Chondrocyte (in vitro differentiated cells): ENCODE measurements around the gene FAM162A. TPM values are rescaled to one million over a fixed set of nuclear protein-coding genes. Genes with fewer than 3 reads are reported as not detected.
"Not testable (repeated sequence)": the region's sequence is repeated elsewhere in the genome, so short reads cannot be mapped to it uniquely, and the experiment has no call there.

Experiments used
- DNase-seq: peaks from one replicate; pipeline ENCODE4 v3.0.0; 2021; ENCODE audit warnings: mixed read lengths, low spot score
- H3K27ac Mint-ChIP-seq: one replicate; pipeline ENCODE4 v1.8.0; 2021; ENCODE audit warnings: mild to moderate bottlenecking, moderate library complexity, mixed read lengths; ENCODE audit not compliant: unreplicated experiment
- H3K27me3 Mint-ChIP-seq: 2 replicates; pipeline ENCODE4 v1.8.0; 2021; ENCODE audit warnings: low read depth, mixed read lengths
- H3K36me3 Mint-ChIP-seq: 2 replicates; pipeline ENCODE4 v1.8.0; 2021; ENCODE audit warnings: low read depth, mixed read lengths
- H3K4me1 Mint-ChIP-seq: 2 replicates; pipeline ENCODE4 v1.8.0; 2021; ENCODE audit warnings: low read depth, mild to moderate bottlenecking, mixed read lengths
- H3K4me3 Mint-ChIP-seq: one replicate; pipeline ENCODE4 v1.8.0; 2021; ENCODE audit warnings: mild to moderate bottlenecking, moderate library complexity, mixed read lengths; ENCODE audit not compliant: unreplicated experiment
- H3K9me3 Mint-ChIP-seq: 2 replicates; pipeline ENCODE4 v1.8.0; 2021; ENCODE audit warnings: low read depth, mixed read lengths
- CTCF ChIP-seq: fragments of 200-600 bp; sonication (generic); IDR thresholded peaks from 2 replicates; pipeline ENCODE4 v1.5.0; 2021; ENCODE audit warnings: antibody characterized with exemption, mild to moderate bottlenecking, moderate library complexity
- total RNA-seq: library from RNA; stranded (reverse); gene quantifications from 3 replicates; pipeline ENCODE4 v1.2.1, GENCODE V29; 2021

The FAM162A gene
- total RNA-seq, 1 donor from 2014 or later: 40.1 TPM

DNA sequence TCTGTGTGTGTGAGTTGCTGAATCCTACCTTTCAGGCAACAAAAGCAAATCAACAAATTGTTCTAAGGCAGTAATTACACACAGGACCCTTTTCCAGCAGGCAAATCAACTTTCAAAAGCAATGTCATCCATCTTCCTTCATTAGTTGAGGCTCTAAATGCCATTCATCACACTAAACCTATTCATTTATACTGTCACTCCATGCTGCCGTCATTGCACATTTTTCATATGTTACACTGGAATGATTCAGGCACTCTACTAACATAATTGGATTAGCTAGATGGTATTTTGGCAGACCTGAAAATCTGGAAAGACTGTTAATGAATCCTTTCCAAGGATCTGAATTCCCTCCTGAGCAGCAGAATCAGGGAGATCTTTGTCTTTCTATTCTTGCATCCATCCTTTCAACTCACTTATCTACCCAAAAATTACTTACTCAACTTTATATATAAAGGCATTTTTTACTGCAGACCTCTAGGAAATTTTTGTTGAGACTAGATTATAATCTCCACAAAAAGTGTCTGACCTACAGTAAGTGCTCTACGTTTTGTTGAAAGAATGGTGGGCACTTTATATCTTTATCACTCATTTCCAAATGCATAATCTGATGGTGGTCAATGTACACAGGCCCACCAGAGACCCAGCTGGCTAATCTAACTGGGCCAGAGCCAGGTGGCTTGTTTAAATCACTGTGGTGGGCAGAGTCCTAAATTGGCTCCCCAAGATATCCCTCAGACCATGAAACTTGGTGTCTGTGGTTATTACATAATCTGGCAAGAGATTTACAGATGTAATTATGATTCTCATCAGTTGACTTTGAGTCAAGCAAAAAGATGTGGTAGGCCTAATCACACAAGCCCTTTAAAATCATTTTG, 25.9 kb upstream of the FAM162A start:
- peaks cover under 1% of the 10 kb centered on the region for H3K4me1 Mint-ChIP-seq
- no peak overlapping the region for H3K4me3 Mint-ChIP-seq
- H3K9me3 Mint-ChIP-seq: no peaks in the 10 kb centered on the region

GRCh38 chr3:122358703-122359032, 25.3 kb upstream of the FAM162A start:
- no peaks in the 10 kb centered on the region for H3K27me3 Mint-ChIP-seq
- no peaks in the 10 kb centered on the region for H3K9me3 Mint-ChIP-seq
- peaks cover 12% of the 10 kb centered on the region for H3K36me3 Mint-ChIP-seq
- H3K27ac Mint-ChIP-seq: no peak overlapping the region
- H3K4me1 Mint-ChIP-seq: no peaks in the 10 kb centered on the region
- no peak for TF ChIP-seq CTCF
- DNase-seq: no peak
- H3K4me3 Mint-ChIP-seq: no peak overlapping the region

More for the DNA sequence above, 25.9 kb upstream of the FAM162A start:
- Mint-ChIP-seq H3K27me3 (no peaks in the 10 kb centered on the region), H3K36me3 (peaks cover 12% of the 10 kb centered on the region), H3K27ac (no peak overlapping the region)
- TF ChIP-seq CTCF: no peak
- no peak for DNase-seq

DNA sequence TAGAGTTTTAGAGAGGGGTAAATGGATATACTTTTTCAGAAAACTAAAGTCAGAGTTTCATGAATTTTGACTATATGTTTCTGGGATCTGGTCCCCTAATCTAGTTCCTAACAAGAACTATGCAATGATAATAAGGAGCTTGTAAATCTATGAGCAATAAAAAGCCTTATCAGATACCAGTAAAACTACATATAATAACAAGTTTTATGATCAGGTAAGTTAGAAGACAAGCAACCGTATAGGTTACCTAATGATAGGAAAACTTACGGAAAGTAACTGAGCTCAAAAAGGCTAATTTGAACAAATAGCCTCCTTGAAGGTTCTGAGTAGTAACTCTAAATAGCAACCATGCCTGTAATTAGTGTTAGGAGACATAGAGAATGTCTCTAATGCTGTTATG, 22.0 kb upstream of the FAM162A start:
- no peak overlapping the region for H3K27ac Mint-ChIP-seq
- no peaks in the 10 kb centered on the region for H3K9me3 Mint-ChIP-seq
- H3K4me1 Mint-ChIP-seq: no peaks in the 10 kb centered on the region
- no peak for TF ChIP-seq CTCF
- peaks cover 16% of the 10 kb centered on the region for H3K36me3 Mint-ChIP-seq
- no peaks in the 10 kb centered on the region for H3K27me3 Mint-ChIP-seq
- no peak for DNase-seq
- no peak overlapping the region for H3K4me3 Mint-ChIP-seq

- Mint-ChIP-seq H3K27me3 (no peaks in the 10 kb centered on the region), H3K4me3 (no peak overlapping the region), H3K36me3 (peaks cover 12% of the 10 kb centered on the region), H3K27ac (no peak overlapping the region), H3K9me3 (no peaks in the 10 kb centered on the region), H3K4me1 (no peaks in the 10 kb centered on the region)
- TF ChIP-seq CTCF: no peak
- no peak for DNase-seq
Measured at GRCh38 chr3:122364490-122364889, 19.5 kb upstream of the FAM162A start.

DNA sequence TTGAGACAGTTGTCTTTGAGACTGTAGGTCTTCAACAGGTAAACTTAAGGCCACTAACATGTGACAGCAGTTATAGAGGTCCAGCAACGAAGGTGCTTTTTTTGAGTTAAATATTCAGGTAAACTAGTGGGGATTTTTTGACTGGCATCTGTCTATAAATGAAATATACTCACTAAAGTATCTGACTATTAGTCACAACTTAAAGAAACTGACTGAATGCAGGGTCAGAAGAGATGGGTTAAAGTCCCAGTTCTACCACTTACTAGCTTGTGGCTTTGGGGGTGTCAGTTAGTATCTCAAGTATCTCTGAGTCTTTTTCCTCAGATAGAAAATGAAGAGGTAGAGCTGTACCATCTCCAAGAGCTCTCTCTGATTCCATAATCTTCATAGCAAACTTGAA, 18.9 kb upstream of the FAM162A start:
- H3K4me3 Mint-ChIP-seq: no peak overlapping the region
- H3K27ac Mint-ChIP-seq: no peak overlapping the region
- DNase-seq: no peak
- no peaks in the 10 kb centered on the region for H3K9me3 Mint-ChIP-seq
- H3K36me3 Mint-ChIP-seq: peaks cover 12% of the 10 kb centered on the region
- H3K4me1 Mint-ChIP-seq: no peaks in the 10 kb centered on the region
- TF ChIP-seq CTCF: no peak
- no peaks in the 10 kb centered on the region for H3K27me3 Mint-ChIP-seq

GRCh38 chr3:122365582-122366378, 18.2 kb upstream of the FAM162A start:
- not testable (repeated sequence) for H3K4me3 Mint-ChIP-seq, H3K27ac Mint-ChIP-seq, H3K4me1 Mint-ChIP-seq, H3K9me3 Mint-ChIP-seq, DNase-seq, H3K27me3 Mint-ChIP-seq
- H3K36me3 Mint-ChIP-seq: peaks cover 10% of the 10 kb centered on the region
